Activated CD8-positive, alpha-beta memory T cell treated with anti-CD3 and anti-CD28 coated beads, Interleukin-2, amount 10 ng/mL, durations not matched to agents 7 days and 5 days (primary cell): ENCODE measurements around the gene GPR179. TPM values are rescaled to one million over a fixed set of nuclear protein-coding genes. Genes with fewer than 3 reads are reported as not detected.
"Not testable (repeated sequence)": the region's sequence is repeated elsewhere in the genome, so short reads cannot be mapped to it uniquely, and the experiment has no call there.

Experiments used
- ATAC-seq: fragments of 150-1000 bp; cut with Tn5 transposase; one replicate; pipeline ENCODE4 v1.10.0; 2021; ENCODE audit warnings: moderate library complexity
- CTCF ChIA-PET: fragments of 350-600 bp; sonication (Branson Sonifier 250); formaldehyde crosslinking; loops from one replicate; lab custom pipeline; 2021; ENCODE audit warnings: antibody characterized with exemption; lab: Charles Lee
- DNase-seq: peaks from one replicate; pipeline ENCODE4 v3.0.0-alpha.2; 2020
- H3K27ac Mint-ChIP-seq: one replicate; pipeline ENCODE4 v1.8.0; 2021; ENCODE audit warnings: mild to moderate bottlenecking, mixed read lengths
- H3K27me3 Mint-ChIP-seq: one replicate; pipeline ENCODE4 v1.8.0; 2021; ENCODE audit warnings: mixed read lengths
- H3K36me3 Mint-ChIP-seq: one replicate; pipeline ENCODE4 v1.8.0; 2021; ENCODE audit warnings: mild to moderate bottlenecking, mixed read lengths
- H3K4me1 Mint-ChIP-seq: one replicate; pipeline ENCODE4 v1.8.0; 2021; ENCODE audit warnings: mixed read lengths
- H3K4me3 Mint-ChIP-seq: one replicate; pipeline ENCODE4 v1.8.0; 2021; ENCODE audit warnings: mild to moderate bottlenecking, moderate library complexity, mixed read lengths
- H3K9me3 Mint-ChIP-seq: one replicate; pipeline ENCODE4 v1.8.0; 2022; ENCODE audit warnings: low read depth, mixed read lengths
- total RNA-seq, 2 experiments: library from RNA; stranded (reverse); gene quantifications; one replicate each; pipeline ENCODE4 v1.2.3, GENCODE V29; 2021

Gene GPR179
- total RNA-seq, 2 experiments from 2014 or later: 0.02 TPM; not detected in 1

DNA sequence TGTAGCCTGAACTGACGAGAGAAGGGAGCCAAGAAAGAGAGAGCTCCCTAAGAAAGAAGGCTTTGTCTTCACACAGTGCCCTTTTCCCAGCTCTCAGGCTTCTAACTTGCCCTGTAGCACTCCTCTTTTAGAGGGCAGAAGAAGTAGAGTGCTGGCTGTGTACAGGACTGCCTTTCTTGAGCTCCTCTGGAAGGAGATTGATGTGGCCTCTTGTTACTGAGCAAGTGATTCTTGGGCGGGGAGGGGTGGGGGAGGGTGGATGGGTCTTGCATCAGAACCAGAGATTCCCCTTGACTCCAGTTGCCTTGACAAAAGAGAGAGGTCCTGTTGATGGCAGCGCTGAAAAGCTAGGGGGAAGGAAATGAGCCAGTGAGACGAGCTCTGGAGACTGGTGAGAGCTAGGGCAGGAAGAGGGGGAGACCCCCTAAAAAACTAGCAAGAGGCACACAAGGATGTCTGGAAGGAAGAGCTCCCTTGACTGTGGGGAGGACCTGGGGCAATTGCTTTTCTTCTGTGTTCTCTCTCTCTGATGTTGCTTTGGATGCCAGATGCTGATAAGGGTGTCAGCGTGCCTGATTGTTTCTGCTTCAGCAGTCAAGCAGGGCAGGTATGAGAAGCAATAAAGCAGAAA, 18.4 kb downstream of the GPR179 start:
- H3K36me3 Mint-ChIP-seq: peaks cover 9% of the 10 kb centered on the region
- DNase-seq (no peak), ATAC-seq (no peak)
- CTCF ChIA-PET: interaction anchor here (0.5 to 2.3 kb wide), 5 partner anchors 8 to 341 kb away, joined by 3 to 15 read pairs (median 5); no protein-coding TSS in a partner anchor
- H3K4me1 Mint-ChIP-seq: peaks cover 6% of the 10 kb centered on the region
- no peaks in the 10 kb centered on the region for H3K27me3 Mint-ChIP-seq
- H3K27ac Mint-ChIP-seq: no peak overlapping the region
- no peak overlapping the region for H3K4me3 Mint-ChIP-seq
- no peaks in the 10 kb centered on the region for H3K9me3 Mint-ChIP-seq

DNA sequence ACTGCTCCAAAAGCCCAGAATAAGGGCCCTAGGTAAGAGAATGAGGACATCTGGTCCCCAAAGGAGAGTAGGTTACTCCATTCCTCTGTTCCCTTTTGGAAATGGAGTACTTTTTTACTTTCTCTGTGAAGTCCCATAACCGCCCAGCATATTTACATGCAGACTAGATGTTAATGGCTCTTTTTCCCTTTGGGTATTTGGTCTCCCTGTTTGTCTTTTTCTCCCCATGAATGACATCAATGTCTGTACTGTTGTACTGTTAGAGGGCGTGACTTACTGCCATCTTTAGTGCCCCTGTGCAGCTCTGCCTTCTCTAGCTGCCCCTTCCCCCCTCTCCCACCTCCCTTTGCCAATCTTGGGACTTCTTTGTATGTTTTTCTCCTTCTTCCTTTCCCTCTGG, 19.0 kb downstream of the GPR179 start:
- no peak for DNase-seq
- Mint-ChIP-seq H3K27me3 (no peaks in the 10 kb centered on the region), H3K4me1 (peaks cover 7% of the 10 kb centered on the region), H3K9me3 (no peaks in the 10 kb centered on the region), H3K27ac (no peak overlapping the region), H3K36me3 (peaks cover 9% of the 10 kb centered on the region), H3K4me3 (no peak overlapping the region)
- CTCF ChIA-PET: interaction anchor here (0.8 to 2.3 kb wide), 4 partner anchors 9 to 341 kb away, joined by 3 to 15 read pairs (median 6); no protein-coding TSS in a partner anchor
- no peak for ATAC-seq

DNA sequence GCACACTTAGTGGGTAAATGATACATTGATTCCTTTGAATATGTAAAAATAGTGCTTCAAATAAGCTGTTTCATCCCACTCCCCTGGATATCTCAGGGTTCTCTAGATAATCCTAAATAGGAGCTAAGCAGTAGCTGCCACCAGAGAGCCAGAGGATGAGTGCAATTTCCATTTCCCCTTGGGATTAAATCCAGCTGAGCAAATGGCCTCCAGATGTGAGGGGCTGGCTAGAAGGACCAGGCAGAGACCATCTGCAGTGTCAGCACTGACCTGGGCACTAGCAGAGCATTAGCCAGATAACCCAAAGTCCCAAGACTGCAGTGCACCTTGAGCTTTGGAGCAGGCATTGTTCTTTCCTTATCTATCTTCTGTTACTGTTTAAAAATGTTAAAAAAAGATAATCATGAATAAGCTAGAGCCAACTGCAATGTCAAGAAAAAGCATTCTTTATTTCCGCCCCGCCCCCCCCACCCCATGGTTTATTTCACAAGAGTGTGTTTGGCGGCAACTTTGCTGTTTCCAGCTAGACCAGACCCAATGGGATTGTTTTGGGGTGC, 19.5 kb downstream of the GPR179 start:
- DNase-seq (no peak), ATAC-seq (no peak)
- Mint-ChIP-seq H3K27me3 (no peaks in the 10 kb centered on the region), H3K4me3 (no peak overlapping the region), H3K27ac (no peak overlapping the region), H3K9me3 (no peaks in the 10 kb centered on the region), H3K36me3 (peaks cover 12% of the 10 kb centered on the region), H3K4me1 (peaks cover 7% of the 10 kb centered on the region)
- CTCF ChIA-PET: interaction anchor here (0.8 to 2.3 kb wide), 2 partner anchors 10 to 342 kb away, joined by 3 to 15 read pairs; no protein-coding TSS in a partner anchor

DNA sequence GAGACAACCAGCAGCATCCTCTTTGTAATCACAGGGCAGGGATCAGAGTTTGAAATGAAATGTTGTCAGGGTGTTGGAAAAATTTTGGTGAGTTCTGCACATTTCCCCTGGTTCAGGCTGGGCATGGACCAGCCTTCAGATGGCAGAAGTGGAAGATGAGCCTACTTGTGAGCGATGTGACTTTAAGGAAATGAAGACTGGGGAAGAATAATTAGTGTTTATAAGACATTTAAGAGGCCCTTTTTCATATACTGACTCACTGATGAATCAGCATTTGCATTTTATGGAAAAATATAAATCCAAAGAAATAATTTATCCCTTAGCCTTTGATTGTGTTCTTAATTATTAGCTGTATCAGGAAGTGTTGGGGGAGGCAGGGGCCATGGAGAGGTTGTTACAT, 20.9 kb downstream of the GPR179 start:
- CTCF ChIA-PET: interaction anchor here (0.7 to 2.5 kb wide), 7 partner anchors 8 to 95 kb away, joined by 3 to 15 read pairs (median 4); partner anchors contain the start of gene SOCS7
- Mint-ChIP-seq H3K27me3 (no peaks in the 10 kb centered on the region), H3K36me3 (peaks cover 15% of the 10 kb centered on the region), H3K4me1 (peaks cover 7% of the 10 kb centered on the region), H3K4me3 (no peak overlapping the region), H3K27ac (no peak overlapping the region), H3K9me3 (no peaks in the 10 kb centered on the region)
- ATAC-seq (no peak), DNase-seq (no peak)

DNA sequence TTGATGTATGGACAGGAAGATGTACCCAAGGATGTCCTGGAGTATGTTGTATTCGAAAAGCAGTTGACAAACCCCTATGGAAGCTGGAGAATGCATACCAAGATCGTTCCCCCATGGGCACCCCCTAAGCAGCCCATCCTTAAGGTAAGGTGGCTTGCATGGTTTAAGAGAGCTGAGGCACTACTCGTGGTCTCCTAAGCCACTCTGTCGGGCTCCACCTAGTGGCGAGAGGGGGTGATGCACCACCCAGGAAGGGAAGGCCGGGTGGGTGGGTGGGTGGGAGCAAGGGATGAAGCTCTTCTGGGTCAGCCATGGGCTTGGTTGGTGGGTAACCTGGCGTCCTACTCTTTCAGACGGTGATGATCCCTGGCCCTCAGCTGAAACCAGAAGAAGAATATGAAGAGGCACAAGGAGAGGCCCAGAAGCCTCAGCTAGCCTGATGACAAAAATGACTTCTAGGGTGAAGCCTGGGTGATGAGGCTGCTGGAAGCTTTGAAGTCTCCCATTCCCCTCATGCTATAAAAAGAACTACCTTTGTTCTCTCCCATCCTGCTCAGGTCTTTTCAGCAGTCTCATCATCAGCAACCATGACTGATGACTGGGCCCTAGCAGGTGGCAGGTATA, 21.5 kb downstream of the GPR179 start:
- ATAC-seq: peak; percentile 93
- Mint-ChIP-seq H3K4me3 (no peak overlapping the region), H3K27ac (no peak overlapping the region), H3K36me3 (peaks cover 16% of the 10 kb centered on the region), H3K9me3 (no peaks in the 10 kb centered on the region), H3K27me3 (no peaks in the 10 kb centered on the region), H3K4me1 (peaks cover 7% of the 10 kb centered on the region)
- DNase-seq: peak; percentile 78
- CTCF ChIA-PET: interaction anchor here (0.5 to 2.5 kb wide), 11 partner anchors 9 to 373 kb away, joined by 3 to 13 read pairs (median 4); partner anchors contain the start of gene SOCS7

DNA sequence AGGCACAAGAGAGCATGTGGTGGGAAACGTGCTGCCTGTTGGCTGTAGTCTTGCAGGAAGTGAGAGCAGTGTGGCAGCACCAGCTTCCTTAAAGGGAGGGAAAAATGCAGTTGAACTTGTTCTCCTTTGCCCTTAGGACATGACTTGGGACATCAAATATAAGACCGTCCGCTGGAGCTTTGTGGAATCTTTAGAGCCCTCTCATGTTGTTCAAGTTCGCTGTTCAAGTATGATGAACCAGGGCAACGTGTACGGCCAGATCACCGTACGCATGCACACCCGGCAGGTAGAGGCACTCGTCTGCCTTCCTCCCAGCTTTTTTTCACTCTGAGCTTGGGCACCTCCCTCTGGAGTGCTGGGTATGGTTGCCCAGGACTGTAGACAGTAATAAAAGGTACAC, 23.3 kb downstream of the GPR179 start:
- Mint-ChIP-seq H3K4me3 (no peak overlapping the region), H3K9me3 (no peaks in the 10 kb centered on the region), H3K27ac (no peak overlapping the region), H3K36me3 (peaks cover 26% of the 10 kb centered on the region), H3K4me1 (peaks cover 7% of the 10 kb centered on the region), H3K27me3 (no peaks in the 10 kb centered on the region)
- ATAC-seq: no peak
- DNase-seq: no peak
- CTCF ChIA-PET: no interaction called here

DNA sequence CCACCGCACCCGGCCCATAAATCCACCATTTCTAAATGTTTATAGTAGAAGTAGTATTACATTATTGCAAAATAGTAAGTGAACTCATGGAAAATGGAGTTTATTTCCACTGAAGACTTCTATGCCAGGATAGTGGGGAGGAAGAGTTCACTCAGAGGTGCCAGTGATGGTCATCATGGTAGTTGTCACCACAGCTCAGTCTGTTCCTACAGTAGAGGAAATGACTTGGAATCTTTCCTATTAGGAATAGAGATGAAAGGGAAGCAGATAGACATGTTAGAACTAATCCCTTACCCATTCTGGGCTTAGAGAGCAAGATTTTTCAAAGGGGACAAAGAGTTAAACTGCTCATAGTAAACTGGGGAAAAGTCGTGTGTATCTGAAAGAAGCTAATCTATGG, 26.7 kb downstream of the GPR179 start:
- Mint-ChIP-seq H3K4me3 (no peak overlapping the region), H3K36me3 (peaks cover 28% of the 10 kb centered on the region), H3K9me3 (no peaks in the 10 kb centered on the region), H3K4me1 (peaks cover 17% of the 10 kb centered on the region), H3K27ac (no peak overlapping the region), H3K27me3 (no peaks in the 10 kb centered on the region)
- no peak for ATAC-seq
- CTCF ChIA-PET: no interaction called here
- DNase-seq: no peak

DNA sequence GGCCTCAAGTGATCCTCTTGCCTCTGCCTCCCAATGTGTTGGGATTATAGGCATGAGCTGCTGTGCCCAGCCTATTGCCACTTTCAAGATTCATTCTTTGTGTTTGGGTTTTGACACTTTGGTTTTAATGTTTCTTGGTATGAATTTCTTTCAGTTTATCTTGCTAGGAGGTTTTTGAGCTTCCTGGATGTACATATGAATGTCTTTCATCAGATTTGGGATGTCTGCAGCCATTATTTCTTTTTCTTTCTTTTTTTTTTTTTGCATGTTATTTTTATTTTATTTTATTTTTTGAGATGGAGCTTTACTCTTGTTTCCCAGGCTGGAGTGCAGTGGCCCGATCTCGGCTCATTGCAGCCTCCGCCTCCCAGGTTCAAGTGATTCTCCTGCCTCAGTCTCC, 28.3 kb downstream of the GPR179 start:
- ATAC-seq (peak; percentile 45), DNase-seq (no peak)
- CTCF ChIA-PET: interaction anchor here (0.9 to 1.0 kb wide), 2 partner anchors 99 to 107 kb away, joined by 3 read pairs; no protein-coding TSS in a partner anchor
- H3K9me3 Mint-ChIP-seq: no peaks in the 10 kb centered on the region
- H3K4me1 Mint-ChIP-seq: peaks cover 17% of the 10 kb centered on the region
- no peaks in the 10 kb centered on the region for H3K27me3 Mint-ChIP-seq
- no peak overlapping the region for H3K4me3 Mint-ChIP-seq
- no peak overlapping the region for H3K27ac Mint-ChIP-seq
- H3K36me3 Mint-ChIP-seq: peaks cover 29% of the 10 kb centered on the region

DNA sequence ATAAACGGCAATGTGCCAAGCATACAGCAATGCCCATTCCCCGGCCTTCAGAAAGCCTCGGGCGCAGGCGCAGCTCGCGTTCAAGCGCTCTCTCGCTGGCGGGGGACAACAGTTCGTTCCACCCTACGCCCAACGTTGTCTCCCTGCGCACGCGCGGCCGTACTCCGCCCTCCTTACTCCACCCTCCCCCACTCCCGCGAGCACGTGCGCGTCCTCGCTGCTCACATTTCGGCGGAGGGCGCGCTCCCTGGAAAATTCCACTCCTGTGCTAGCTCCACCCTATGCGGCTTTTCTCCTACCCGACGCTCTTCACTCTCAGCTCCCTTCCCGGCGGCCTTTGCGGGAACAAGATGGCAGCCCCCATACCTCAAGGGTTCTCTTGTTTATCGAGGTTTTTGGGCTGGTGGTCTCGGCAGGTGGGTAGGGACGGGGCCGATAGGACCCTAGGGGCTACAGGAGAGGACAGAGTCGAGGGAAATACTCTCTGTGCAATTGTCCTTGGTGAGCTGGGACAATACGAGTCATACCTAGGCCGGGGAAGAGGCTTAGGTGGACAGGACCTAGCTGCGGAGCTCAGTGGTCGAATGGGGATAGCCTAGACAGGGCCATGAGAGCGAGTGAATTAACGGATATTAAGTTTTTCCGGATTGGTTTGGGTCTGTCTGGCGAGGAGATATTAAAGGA, 46.8 kb downstream of the GPR179 start, which contains the start of gene MRPL45:
TSS of gene MRPL45 (plus strand) at position 335 of the 684 bp plus-strand sequence. CDS start at position 351, 16 bp downstream.
- H3K27me3 Mint-ChIP-seq, H3K9me3 Mint-ChIP-seq, CTCF ChIA-PET, H3K36me3 Mint-ChIP-seq: not testable (repeated sequence)
- ATAC-seq: peak; percentile 96
- DNase-seq: peak; percentile 97
- H3K4me3 Mint-ChIP-seq: peak within 1 kb of the TSS; percentile 94
- H3K4me1 Mint-ChIP-seq: peaks cover 16% of the 10 kb centered on the region
- H3K27ac Mint-ChIP-seq: peak within 1 kb of the TSS; percentile 92

DNA sequence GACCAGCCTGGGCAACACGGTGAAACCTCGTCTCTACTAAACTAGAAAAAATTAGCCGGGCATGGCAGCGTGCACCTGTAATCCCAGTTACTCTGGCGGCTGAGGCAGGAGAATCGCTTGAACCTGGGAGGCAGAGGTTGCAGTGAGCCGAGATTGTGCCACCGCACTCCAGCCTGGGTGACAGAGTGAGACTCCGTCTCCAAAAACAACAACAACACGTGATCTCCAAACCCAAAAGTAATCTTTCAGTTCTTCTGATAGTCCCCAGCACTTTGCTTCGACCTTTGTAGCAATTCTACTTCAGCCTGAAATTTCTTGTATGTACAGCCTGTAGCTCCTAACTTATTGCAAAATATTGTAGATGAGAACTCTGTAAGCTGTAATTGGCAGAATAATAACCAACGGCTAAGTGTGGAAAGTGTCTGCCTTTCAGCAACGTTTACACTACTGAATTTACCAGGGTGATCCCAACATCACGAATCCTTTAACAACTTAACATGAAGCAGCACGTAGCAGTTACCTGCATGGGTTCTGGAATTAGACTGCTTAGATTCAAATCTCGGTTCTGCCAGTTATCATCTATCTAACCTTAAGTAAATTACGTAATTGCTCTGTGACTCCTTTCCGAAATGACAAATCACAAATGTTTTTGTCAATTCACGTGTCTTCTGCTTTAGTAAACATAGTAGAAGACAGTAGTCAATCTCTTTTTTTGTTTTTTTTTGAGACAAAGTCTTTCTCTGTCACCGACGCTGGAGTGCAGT, 48.0 kb downstream of the GPR179 start:
- H3K9me3 Mint-ChIP-seq, H3K27me3 Mint-ChIP-seq, CTCF ChIA-PET, ATAC-seq, DNase-seq, H3K36me3 Mint-ChIP-seq: not testable (repeated sequence)
- peak overlapping the region; percentile 92 for H3K27ac Mint-ChIP-seq
- H3K4me3 Mint-ChIP-seq: peak overlapping the region; percentile 94
- H3K4me1 Mint-ChIP-seq: peaks cover 16% of the 10 kb centered on the region

DNA sequence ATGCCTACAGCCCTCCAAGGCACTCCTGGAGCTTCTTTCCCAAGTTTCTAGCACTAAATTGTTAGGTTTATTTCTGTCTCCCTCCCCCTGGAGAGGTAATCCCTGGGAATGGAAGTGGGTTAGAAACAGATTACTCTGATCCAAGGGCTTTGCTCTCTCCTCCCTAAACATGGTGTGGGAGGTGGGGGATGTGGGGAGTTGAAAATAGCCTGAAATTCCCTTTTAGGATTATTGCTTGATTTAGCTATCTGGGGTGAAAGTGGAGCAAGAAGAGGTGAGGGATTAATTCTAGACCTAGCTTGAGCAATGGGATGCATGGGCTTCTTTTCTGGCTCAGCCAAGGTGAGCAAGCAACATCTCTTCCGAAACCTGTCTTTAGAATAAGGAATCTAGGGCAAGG, 54.0 kb downstream of the GPR179 start:
- H3K4me1 Mint-ChIP-seq, H3K9me3 Mint-ChIP-seq, DNase-seq: not testable (repeated sequence)

DNA sequence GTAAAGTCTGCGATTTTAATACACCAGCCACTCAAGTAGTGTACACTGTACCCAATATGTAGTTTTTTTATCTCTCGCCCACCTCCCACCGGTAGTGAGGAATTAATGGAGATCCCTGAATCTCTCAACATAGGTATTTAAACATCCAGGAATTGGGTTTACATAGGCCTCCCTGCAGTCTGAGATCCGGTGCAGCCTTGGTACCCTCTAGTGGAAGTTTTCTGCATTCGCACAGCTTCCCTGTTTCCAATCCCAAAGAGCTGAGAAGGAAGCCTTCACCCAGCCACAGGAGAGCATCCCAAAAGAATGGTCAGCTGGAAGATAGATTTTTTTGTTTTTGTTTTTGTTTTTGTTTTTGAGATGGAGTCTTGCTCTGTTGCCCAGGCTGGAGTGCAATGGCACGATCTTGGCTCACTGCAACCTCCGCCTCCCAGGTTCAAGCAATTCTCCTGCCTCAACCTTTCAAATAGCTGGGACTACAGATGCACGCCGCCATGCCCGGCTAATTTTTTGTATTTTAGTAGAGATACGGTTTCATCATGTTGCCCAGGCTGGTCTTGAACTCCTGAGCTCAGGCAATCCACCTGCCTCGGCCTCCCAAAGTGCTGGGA, 55.4 kb downstream of the GPR179 start:
- H3K27me3 Mint-ChIP-seq, H3K9me3 Mint-ChIP-seq, H3K4me1 Mint-ChIP-seq, H3K27ac Mint-ChIP-seq, DNase-seq, H3K4me3 Mint-ChIP-seq, H3K36me3 Mint-ChIP-seq, ATAC-seq: not testable (repeated sequence)
- CTCF ChIA-PET: interaction anchor here (0.7 kb wide), 1 partner anchor 589 kb away, joined by 3 read pairs; no protein-coding TSS in a partner anchor

More for the DNA sequence above, 54.0 kb downstream of the GPR179 start:
- H3K27me3 Mint-ChIP-seq, ATAC-seq, CTCF ChIA-PET, H3K36me3 Mint-ChIP-seq, H3K27ac Mint-ChIP-seq, H3K4me3 Mint-ChIP-seq: not testable (repeated sequence)
